H1 (cell line): Measurements from ENCODE around the gene CRYGN. TPM values are rescaled to one million over a fixed set of nuclear protein-coding genes. Genes with fewer than 3 reads are reported as not detected.
A peak's percentile ranks its signal among the peaks of the same experiment; 100 is the strongest.

ENCODE experiments used
- CTCF ChIA-PET: fragments of 300-600 bp; sonication (Branson Sonifier 250); formaldehyde crosslinking; loops from one replicate; lab custom pipeline; 2021; ENCODE audit not compliant: partially characterized antibody; lab: Charles Lee
- POLR2A ChIA-PET: fragments of 300-600 bp; sonication (Branson Sonifier 250); formaldehyde crosslinking; loops from one replicate; lab custom pipeline; 2021; ENCODE audit warnings: inconsistent platforms; ENCODE audit not compliant: partially characterized antibody; lab: Charles Lee
- DNase-seq, 2 experiments: peaks; one replicate each; pipeline versions ENCODE4 v3.0.0 to v3.0.0-alpha.2; 2010 to 2022; ENCODE audit warnings: low spot score in 2 of 2, low read depth in 1 of 2, mixed read lengths in 1 of 2
- FAIRE-seq: peaks from 2 replicates; lab custom pipeline; 2011; peaks lifted over from hg19 to GRCh38; lab: Jason Lieb, UNC
- H2AFZ ChIP-seq: 2 replicates; pipeline ENCODE4 v1.8.1; 2012; ENCODE audit warnings: low read length, inconsistent platforms
- H2AK5ac ChIP-seq: 2 replicates; pipeline ENCODE4 v1.6.1; 2013; ENCODE audit warnings: low read depth, low read length
- H2BK120ac ChIP-seq: replicated peaks from 2 replicates; pipeline ENCODE3; 2013; ENCODE audit warnings: low read depth, low read length, inconsistent platforms
- H2BK12ac ChIP-seq: 2 replicates; pipeline ENCODE4 v1.6.1; 2013; ENCODE audit warnings: low read depth, low read length
- H2BK15ac ChIP-seq: 2 replicates; pipeline ENCODE4 v1.6.1; 2013; ENCODE audit warnings: low read length
- H2BK20ac ChIP-seq: 2 replicates; pipeline ENCODE4 v1.6.1; 2013; ENCODE audit warnings: low read length
- H2BK5ac ChIP-seq: 2 replicates; pipeline ENCODE4 v1.6.1; 2013; ENCODE audit warnings: low read depth, low read length
- H3K14ac ChIP-seq: 2 replicates; pipeline ENCODE4 v1.6.1; 2013; ENCODE audit warnings: inconsistent platforms; ENCODE audit not compliant: insufficient read length
- H3K18ac ChIP-seq: 2 replicates; pipeline ENCODE4 v1.6.1; 2013; ENCODE audit warnings: low read length; ENCODE audit errors: extremely low read depth
- H3K23ac ChIP-seq: 2 replicates; pipeline ENCODE4 v1.6.1; 2013; ENCODE audit warnings: inconsistent platforms; ENCODE audit not compliant: insufficient read length
- H3K23me2 ChIP-seq: 2 replicates; pipeline ENCODE4 v1.6.1; 2013; ENCODE audit warnings: low read depth, low read length
- H3K27ac ChIP-seq: 2 replicates; pipeline ENCODE4 v1.6.1; 2011; ENCODE audit warnings: low read depth, low read length, inconsistent platforms
- H3K27me3 ChIP-seq, 4 experiments: replicated peaks in 1 of 4; 1 replicate in 1 of 4; 2 replicates in 3 of 4; pipeline versions ENCODE4 v1.6.1 to v1.8.1; 2011 to 2013; ENCODE audit warnings: low read length in 3 of 4, mild to moderate bottlenecking in 3 of 4, inconsistent platforms in 2 of 4, mixed read lengths in 2 of 4, moderate library complexity in 1 of 4; ENCODE audit not compliant: control insufficient read depth in 3 of 4, insufficient read depth in 3 of 4; ENCODE audit errors: extremely low read depth in 1 of 4
- H3K36me3 ChIP-seq, 4 experiments: 2 replicates each; pipeline versions ENCODE4 v1.6.1 to v1.8.1; 2011 to 2013; ENCODE audit warnings: mild to moderate bottlenecking in 4 of 4, low read length in 3 of 4, moderate library complexity in 2 of 4, control low read depth in 1 of 4, inconsistent platforms in 1 of 4; ENCODE audit not compliant: insufficient read depth in 4 of 4, control insufficient read depth in 2 of 4
- H3K4ac ChIP-seq: replicated peaks from 2 replicates; pipeline ENCODE3; 2013; ENCODE audit warnings: low read length, low read depth, mixed read lengths, inconsistent platforms; ENCODE audit not compliant: insufficient read length
- H3K4me1 ChIP-seq, 4 experiments: replicated peaks in 1 of 4; 1 replicate in 1 of 4; 2 replicates in 3 of 4; pipeline versions ENCODE4 v1.6.1 to v1.8.1; 2011 to 2013; ENCODE audit warnings: low read length in 3 of 4, inconsistent platforms in 2 of 4, mixed read lengths in 1 of 4; ENCODE audit not compliant: insufficient read depth in 4 of 4, control insufficient read depth in 3 of 4
- H3K4me2 ChIP-seq, 2 experiments: 2 replicates each; pipeline versions ENCODE4 v1.6.1 to v1.8.1; 2011 to 2013; ENCODE audit warnings: low read depth in 2 of 2, low read length in 2 of 2, control low read depth in 1 of 2, inconsistent platforms in 1 of 2, mild to moderate bottlenecking in 1 of 2; ENCODE audit not compliant: insufficient read depth in 1 of 2
- H3K4me3 ChIP-seq, 4 experiments: fragments of 200-600, 300-600 bp in 1 of 4; sonication (generic), shearing (Covaris generic), sonication (Bioruptor Twin) in 1 of 4; 2 replicates each; pipeline versions ENCODE4 v1.5.1 to v1.8.1; 2011 to 2016; ENCODE audit warnings: low read length in 4 of 4, low read depth in 3 of 4, control low read depth in 2 of 4, inconsistent platforms in 2 of 4, mild to moderate bottlenecking in 2 of 4, mixed read lengths in 1 of 4, moderate library complexity in 1 of 4; ENCODE audit not compliant: insufficient read depth in 2 of 4; ENCODE audit errors: extremely low read depth in 1 of 4
- H3K56ac ChIP-seq: replicated peaks from 2 replicates; pipeline ENCODE3; 2013; ENCODE audit warnings: low read depth, mild to moderate bottlenecking, mixed read lengths, low read length, inconsistent platforms; ENCODE audit not compliant: insufficient read length
- H3K79me1 ChIP-seq: 2 replicates; pipeline ENCODE4 v1.6.1; 2013; ENCODE audit warnings: low read depth, low read length, control low read depth
- H3K79me2 ChIP-seq, 2 experiments: 2 replicates each; pipeline versions ENCODE4 v1.6.1 to v1.8.1; 2012 to 2013; ENCODE audit warnings: low read length in 2 of 2, mild to moderate bottlenecking in 2 of 2, inconsistent platforms in 1 of 2; ENCODE audit not compliant: insufficient read depth in 2 of 2, control insufficient read depth in 1 of 2
- H3K9ac ChIP-seq, 4 experiments: replicated peaks in 1 of 4; 1 replicate in 1 of 4; 2 replicates in 3 of 4; pipeline versions ENCODE4 v1.6.1 to v1.8.1; 2011 to 2013; ENCODE audit warnings: low read depth in 3 of 4, low read length in 3 of 4, control low read depth in 2 of 4, mild to moderate bottlenecking in 2 of 4, moderate library complexity in 2 of 4, inconsistent platforms in 1 of 4; ENCODE audit errors: extremely low read depth in 1 of 4
- H3K9me3 ChIP-seq, 2 experiments: 2 replicates each; pipeline versions ENCODE4 v1.6.1 to v1.8.1; 2012 to 2013; ENCODE audit warnings: mild to moderate bottlenecking in 2 of 2, moderate library complexity in 2 of 2, control low read depth in 1 of 2, inconsistent platforms in 1 of 2, low read depth in 1 of 2, low read length in 1 of 2, mixed read lengths in 1 of 2; ENCODE audit not compliant: insufficient read depth in 2 of 2
- H4K20me1 ChIP-seq, 2 experiments: replicated peaks in 1 of 2; 2 replicates each; pipeline versions ENCODE3 to v1.8.1; 2011 to 2013; ENCODE audit warnings: inconsistent platforms in 2 of 2, low read length in 2 of 2, mild to moderate bottlenecking in 1 of 2; ENCODE audit not compliant: insufficient read depth in 2 of 2, control insufficient read depth in 1 of 2
- H4K5ac ChIP-seq: 2 replicates; pipeline ENCODE4 v1.6.1; 2013; ENCODE audit warnings: low read length, low read depth, mixed read lengths, inconsistent platforms; ENCODE audit not compliant: insufficient read length
- H4K8ac ChIP-seq: 2 replicates; pipeline ENCODE4 v1.8.0; 2013; ENCODE audit warnings: mild to moderate bottlenecking, moderate library complexity, low read length, inconsistent platforms; ENCODE audit not compliant: insufficient read depth; ENCODE audit errors: extremely low read depth
- H4K91ac ChIP-seq: replicated peaks from 2 replicates; pipeline ENCODE3; 2013; ENCODE audit warnings: low read length, mixed read lengths, inconsistent platforms; ENCODE audit not compliant: insufficient read length
- RXRA ChIP-seq: IDR thresholded peaks from 2 replicates; pipeline ENCODE4 v1.6.1; 2011; ENCODE audit warnings: low read depth, mild to moderate bottlenecking, low read length, moderate library complexity; ENCODE audit not compliant: insufficient read depth
- SAP30 ChIP-seq: fragments of 300-600 bp; sonication (generic); IDR thresholded peaks from 2 replicates; pipeline ENCODE4 v1.7.1; 2012; ENCODE audit warnings: low read length, moderate library complexity, mild to moderate bottlenecking, inconsistent platforms; ENCODE audit not compliant: insufficient read depth, insufficient replicate concordance
- TAF7 ChIP-seq: optimal IDR thresholded peaks from 2 replicates; pipeline ENCODE3; 2011; ENCODE audit warnings: low read depth, mild to moderate bottlenecking, inconsistent platforms, low read length, moderate library complexity, borderline replicate concordance
- WGBS, 2 experiments: shearing (Covaris generic) in 1 of 2; methylation state at CpG; one replicate each; pipeline versions ENCODE4 v1.1.6 to v1.1.7; 2013 to 2015; ENCODE audit warnings: low lambda C conversion rate in 2 of 2, mixed read lengths in 2 of 2, inconsistent platforms in 1 of 2, low coverage in 1 of 2, missing lambda C conversion rate in 1 of 2; ENCODE audit not compliant: insufficient replicate concordance in 2 of 2, insufficient coverage in 1 of 2, insufficient read length in 1 of 2; ENCODE audit errors: extremely low coverage in 1 of 2, missing lambda C conversion rate in 1 of 2; 5-methylcytosine and 5-hydroxymethylcytosine counted together
- polyA plus RNA-seq, 7 experiments: library from polyadenylated mRNA; depleted of rRNA in 3 of 7; stranded (reverse) in 5 of 7; unstranded in 2 of 7; fragments of >200 nt in 5 of 7; fragments of 200-250 nt in 2 of 7; gene quantifications; 1 replicate in 5 of 7; 2 replicates in 1 of 7; 4 replicates in 1 of 7; pipeline versions ENCODE4 v1.2.1 to v1.2.3, GENCODE V29; 2011 to 2013; ENCODE audit warnings: missing spikeins in 2 of 7, mixed read lengths in 2 of 7
- total RNA-seq: library from RNA; stranded (reverse); fragmentation: NEBNext Ultra II Directional; extraction: Animal tissue kit (Norgen Biotek cat#: 25700); gene quantifications from 2 replicates; pipeline ENCODE4 v1.2.1, GENCODE V29; 2021

CRYGN gene
- total and polyA plus RNA-seq, 2 of the 8 experiments (the other 6 are each of a cell fraction or from before 2014, with no cell fraction given), result 0.98 to 1.6 TPM

DNA sequence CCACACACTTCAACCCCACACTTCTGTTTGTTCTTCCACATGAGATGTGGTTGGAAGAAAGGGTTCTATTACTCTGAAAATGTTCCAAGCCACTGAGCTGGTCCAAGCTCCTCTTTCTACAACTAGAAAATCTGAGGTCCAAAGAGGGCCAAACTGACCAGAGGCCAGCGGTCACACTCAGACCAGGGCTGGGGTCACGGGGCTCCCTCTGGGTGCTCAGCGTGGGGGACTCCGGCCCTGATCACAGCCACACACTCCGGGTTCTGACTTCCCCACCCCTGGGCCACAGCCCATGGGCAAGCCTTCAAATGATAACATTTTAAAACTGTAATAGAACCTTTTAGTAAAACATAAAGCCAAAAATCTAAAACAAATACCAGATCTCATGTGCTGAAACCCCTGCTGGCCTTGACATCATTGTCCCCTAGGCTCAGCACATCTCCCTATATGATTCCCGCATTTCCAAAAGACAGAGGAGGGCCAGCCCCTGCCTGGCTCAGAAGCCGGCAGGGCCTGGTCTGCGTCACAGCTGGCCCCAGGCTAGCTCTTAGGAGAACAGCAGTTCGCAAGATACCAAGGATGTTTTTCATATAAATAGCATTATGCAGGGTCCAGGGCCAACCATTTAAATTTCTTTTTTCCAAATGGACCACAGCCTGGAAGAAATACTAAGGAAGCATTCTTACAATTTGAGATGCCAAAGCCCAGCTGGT, 3.3 kb downstream of the CRYGN start:
- Histone ChIP-seq H2BK20ac (no peak overlapping the region), H2BK15ac (no peak overlapping the region), H3K23ac (no peak overlapping the region), H3K27ac (no peak overlapping the region), H3K4me2 (no peak overlapping the region), H4K5ac (no peak overlapping the region), H3K18ac (no peak overlapping the region), H3K36me3 (no peaks in the 10 kb centered on the region), H4K20me1 (no peaks in the 10 kb centered on the region), H2BK12ac (no peak overlapping the region), H2AFZ (no peak overlapping the region), H3K4me1 (peaks cover 0 to 17% (median 6%) of the 10 kb centered on the region in 4 experiments; a peak in 6 of 7 replicates), H3K4ac (no peak overlapping the region), H3K9me3 (no peaks in the 10 kb centered on the region), H3K23me2 (peaks cover 8% of the 10 kb centered on the region; the same call in 1 of the 2 replicates), H3K79me2 (no peaks in the 10 kb centered on the region), H4K8ac (peak overlapping the region; percentile 29; the same call in 1 of the 2 replicates), H3K4me3 (no peak overlapping the region), H2BK5ac (no peak overlapping the region), H3K27me3 (peaks cover 0 to 7% (median 6%) of the 10 kb centered on the region in 4 experiments; a peak in 4 of 7 replicates), H3K14ac (no peak overlapping the region), H3K79me1 (no peaks in the 10 kb centered on the region; the same call in 1 of the 2 replicates), H2AK5ac (no peak overlapping the region), H3K56ac (no peak overlapping the region), H2BK120ac (no peak overlapping the region), H3K9ac (no peak overlapping the region), H4K91ac (no peak overlapping the region)
- DNase-seq, result no peak
- POLR2A ChIA-PET, result interaction anchor here (1.4 kb wide), 1 partner anchor 25 kb away, joined by 4 read pairs; no protein-coding TSS in a partner anchor
- TF ChIP-seq SAP30, result no peak
- TF ChIP-seq RXRA, result no peak
- TF ChIP-seq TAF7, result no peak
- 85% methylated on average over 9 of the region's 9 CpGs; no CpG with 5 or more reads in 1 of the 2 experiments for WGBS, 2 experiments
- FAIRE-seq, result no peak
- CTCF ChIA-PET, result interaction anchor here (0.6 to 4.2 kb wide), 6 partner anchors 12 to 121 kb away, joined by 3 to 24 read pairs (median 6); no protein-coding TSS in a partner anchor
